Astrocyte (in vitro differentiated cells and primary cell): Measurements from ENCODE around the gene PTPRE.

ENCODE experiments used
- EZH2 ChIP-seq: IDR thresholded peaks from 2 replicates; pipeline ENCODE4 v1.6.1; 2012; ENCODE audit warnings: mild to moderate bottlenecking, low read length, inconsistent platforms; ENCODE audit not compliant: insufficient read depth
- TF ChIP-seq, protein P1 (sequence below): IDR thresholded peaks from 2 replicates; pipeline ENCODE4 v1.5.1; 2011; ENCODE audit warnings: low read depth, mild to moderate bottlenecking, inconsistent platforms, low read length, moderate library complexity; ENCODE audit not compliant: insufficient read depth

DNA sequence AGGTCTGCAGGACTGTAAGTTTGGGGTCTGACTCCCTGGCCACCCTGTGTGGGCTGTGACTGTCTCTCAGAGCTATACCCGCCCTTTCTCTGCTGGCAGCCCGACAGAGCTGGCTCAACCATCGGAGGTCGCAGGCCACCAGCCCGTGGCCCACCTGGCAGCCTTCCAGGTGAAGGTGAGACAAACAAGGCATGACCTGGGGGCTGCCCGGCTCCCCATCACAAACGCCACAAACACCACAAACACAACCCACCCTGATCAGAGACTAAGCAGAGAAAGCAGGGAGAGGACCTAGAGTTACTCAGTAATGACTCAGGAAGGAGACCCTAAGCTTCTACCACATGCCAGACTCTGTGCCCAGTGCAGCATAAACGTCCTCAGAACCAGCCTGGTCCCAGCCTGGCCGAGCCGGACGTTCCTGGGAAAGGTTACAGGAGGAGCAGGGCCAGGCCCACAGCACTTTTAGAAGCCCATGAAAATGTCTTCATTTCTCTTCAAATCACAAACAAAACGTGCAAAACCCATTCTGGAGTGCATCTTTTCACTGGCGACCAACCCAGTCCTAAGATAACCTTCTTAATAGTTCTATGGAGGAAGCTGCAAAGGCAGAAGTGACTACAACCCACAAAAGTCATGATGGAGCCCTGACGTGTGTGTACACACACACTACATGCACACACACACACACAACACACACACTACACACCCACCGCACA, 152.5 kb downstream of the PTPRE start:
- TF ChIP-seq, protein P1, sequence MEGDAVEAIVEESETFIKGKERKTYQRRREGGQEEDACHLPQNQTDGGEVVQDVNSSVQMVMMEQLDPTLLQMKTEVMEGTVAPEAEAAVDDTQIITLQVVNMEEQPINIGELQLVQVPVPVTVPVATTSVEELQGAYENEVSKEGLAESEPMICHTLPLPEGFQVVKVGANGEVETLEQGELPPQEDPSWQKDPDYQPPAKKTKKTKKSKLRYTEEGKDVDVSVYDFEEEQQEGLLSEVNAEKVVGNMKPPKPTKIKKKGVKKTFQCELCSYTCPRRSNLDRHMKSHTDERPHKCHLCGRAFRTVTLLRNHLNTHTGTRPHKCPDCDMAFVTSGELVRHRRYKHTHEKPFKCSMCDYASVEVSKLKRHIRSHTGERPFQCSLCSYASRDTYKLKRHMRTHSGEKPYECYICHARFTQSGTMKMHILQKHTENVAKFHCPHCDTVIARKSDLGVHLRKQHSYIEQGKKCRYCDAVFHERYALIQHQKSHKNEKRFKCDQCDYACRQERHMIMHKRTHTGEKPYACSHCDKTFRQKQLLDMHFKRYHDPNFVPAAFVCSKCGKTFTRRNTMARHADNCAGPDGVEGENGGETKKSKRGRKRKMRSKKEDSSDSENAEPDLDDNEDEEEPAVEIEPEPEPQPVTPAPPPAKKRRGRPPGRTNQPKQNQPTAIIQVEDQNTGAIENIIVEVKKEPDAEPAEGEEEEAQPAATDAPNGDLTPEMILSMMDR: no peak
- no peak for TF ChIP-seq EZH2
